H9 (cell line): ENCODE data around the gene ARID1B. TPM values are rescaled to one million over a fixed set of nuclear protein-coding genes. Genes with fewer than 3 reads are reported as not detected.

Experiments used
- DNase-seq: peaks from one replicate; pipeline ENCODE4 v3.0.0-alpha.2; 2017
- H2AFZ ChIP-seq: one replicate; pipeline ENCODE4 v1.6.1; 2013; ENCODE audit warnings: mild to moderate bottlenecking, low read length, control low read depth, moderate library complexity
- H2AK5ac ChIP-seq: 2 replicates; pipeline ENCODE4 v1.6.1; 2013; ENCODE audit warnings: low read length, control low read depth, mixed read lengths; ENCODE audit not compliant: insufficient read length
- H2BK120ac ChIP-seq: one replicate; pipeline ENCODE4 v1.6.1; 2013; ENCODE audit warnings: low read depth, mild to moderate bottlenecking, low read length, control low read depth, inconsistent platforms; ENCODE audit not compliant: poor library complexity, severe bottlenecking
- H2BK12ac ChIP-seq: 2 replicates; pipeline ENCODE4 v1.6.1; 2013; ENCODE audit warnings: low read length, control low read depth, mixed read lengths, low read depth; ENCODE audit not compliant: insufficient read length
- H2BK15ac ChIP-seq: 2 replicates; pipeline ENCODE4 v1.6.1; 2013; ENCODE audit warnings: low read depth, low read length, control low read depth
- H2BK20ac ChIP-seq: one replicate; pipeline ENCODE4 v1.6.1; 2013; ENCODE audit warnings: low read depth, mild to moderate bottlenecking, low read length, control low read depth, inconsistent platforms; ENCODE audit not compliant: poor library complexity, severe bottlenecking
- H2BK5ac ChIP-seq: 2 replicates; pipeline ENCODE4 v1.6.1; 2013; ENCODE audit warnings: low read length, control low read depth, mixed read lengths; ENCODE audit not compliant: insufficient read length
- H3K14ac ChIP-seq: 2 replicates; pipeline ENCODE4 v1.6.1; 2013; ENCODE audit warnings: low read length, control low read depth; ENCODE audit not compliant: insufficient read depth
- H3K18ac ChIP-seq: 2 replicates; pipeline ENCODE4 v1.6.1; 2013; ENCODE audit warnings: low read depth, mild to moderate bottlenecking, mixed read lengths, low read length, control low read depth; ENCODE audit not compliant: insufficient read length
- H3K23ac ChIP-seq: 2 replicates; pipeline ENCODE4 v1.6.1; 2013; ENCODE audit warnings: low read length, control low read depth, mixed read lengths, low read depth; ENCODE audit not compliant: insufficient read length
- H3K23me2 ChIP-seq: 2 replicates; pipeline ENCODE4 v1.6.1; 2013; ENCODE audit warnings: low read depth, mild to moderate bottlenecking, mixed read lengths, low read length, control low read depth; ENCODE audit not compliant: insufficient read length, poor library complexity, severe bottlenecking
- H3K27ac ChIP-seq: 2 replicates; pipeline ENCODE4 v1.5.1; 2013; ENCODE audit warnings: low read length, control low read depth, mixed read lengths, low read depth; ENCODE audit not compliant: insufficient read length
- H3K27me3 ChIP-seq: 2 replicates; pipeline ENCODE4 v1.6.1; 2013; ENCODE audit warnings: low read length, control low read depth, inconsistent platforms; ENCODE audit not compliant: insufficient read depth
- H3K4ac ChIP-seq: 2 replicates; pipeline ENCODE4 v1.6.1; 2013; ENCODE audit warnings: low read depth, mild to moderate bottlenecking, control low read depth, inconsistent platforms, low read length, moderate library complexity
- H3K4me1 ChIP-seq: 2 replicates; pipeline ENCODE4 v1.6.1; 2013; ENCODE audit warnings: low read length, control low read depth, inconsistent platforms; ENCODE audit not compliant: insufficient read depth
- H3K4me2 ChIP-seq: 2 replicates; pipeline ENCODE4 v1.6.1; 2013; ENCODE audit warnings: low read length, control low read depth, mixed read lengths; ENCODE audit not compliant: insufficient read length, insufficient read depth
- H3K56ac ChIP-seq: 2 replicates; pipeline ENCODE4 v1.6.1; 2013; ENCODE audit warnings: low read depth, mild to moderate bottlenecking, mixed read lengths, low read length, control low read depth; ENCODE audit not compliant: insufficient read length
- H3K79me1 ChIP-seq: 2 replicates; pipeline ENCODE4 v1.6.1; 2013; ENCODE audit warnings: low read depth, mild to moderate bottlenecking, moderate library complexity, low read length, control low read depth, inconsistent platforms; ENCODE audit not compliant: insufficient read depth, poor library complexity, severe bottlenecking
- H3K79me2 ChIP-seq: 2 replicates; pipeline ENCODE4 v1.6.1; 2013; ENCODE audit warnings: low read length, control low read depth, inconsistent platforms; ENCODE audit not compliant: insufficient read depth
- H3K9ac ChIP-seq: 2 replicates; pipeline ENCODE4 v1.6.1; 2013; ENCODE audit warnings: low read length, control low read depth, mixed read lengths; ENCODE audit not compliant: insufficient read length; ENCODE audit errors: extremely low read depth
- H3K9me3 ChIP-seq: one replicate; pipeline ENCODE4 v1.6.1; 2013; ENCODE audit warnings: low read depth, low read length, inconsistent platforms; ENCODE audit not compliant: control insufficient read depth
- H3T11ph ChIP-seq: one replicate; pipeline ENCODE4 v1.6.1; 2013; ENCODE audit warnings: mild to moderate bottlenecking, low read length, control low read depth, inconsistent platforms
- H4K20me1 ChIP-seq: one replicate; pipeline ENCODE4 v1.6.1; 2013; ENCODE audit not compliant: control insufficient read depth, insufficient read length, insufficient read depth
- H4K5ac ChIP-seq: 2 replicates; pipeline ENCODE4 v1.6.1; 2013; ENCODE audit warnings: low read depth, mild to moderate bottlenecking, mixed read lengths, low read length, control low read depth; ENCODE audit not compliant: insufficient read length
- H4K8ac ChIP-seq: replicated peaks from 2 replicates; pipeline ENCODE4 v1.6.1; 2013; ENCODE audit warnings: low read length, control low read depth, mixed read lengths, low read depth; ENCODE audit not compliant: insufficient read length
- H4K91ac ChIP-seq: 2 replicates; pipeline ENCODE4 v1.6.1; 2013; ENCODE audit warnings: low read depth, mild to moderate bottlenecking, moderate library complexity, mixed read lengths, low read length, control low read depth; ENCODE audit not compliant: insufficient read length
- H3K27ac Mint-ChIP-seq, 3 experiments: 2 replicates in 2 of 3; 3 replicates in 1 of 3; pipeline ENCODE4 v1.8.0; 2020 to 2021; ENCODE audit warnings: mixed read lengths in 3 of 3, mild to moderate bottlenecking in 1 of 3, moderate library complexity in 1 of 3
- H3K27me3 Mint-ChIP-seq: 2 replicates; pipeline ENCODE4 v1.8.0; 2021; ENCODE audit warnings: low read depth, mild to moderate bottlenecking, moderate library complexity, mixed read lengths
- H3K36me3 Mint-ChIP-seq, 3 experiments: 2 replicates in 2 of 3; 3 replicates in 1 of 3; pipeline ENCODE4 v1.8.0; 2020 to 2021; ENCODE audit warnings: low read depth in 3 of 3, mixed read lengths in 3 of 3; ENCODE audit not compliant: insufficient read depth in 1 of 3
- H3K4me1 Mint-ChIP-seq, 2 experiments: 2 replicates each; pipeline ENCODE4 v1.8.0; 2020; ENCODE audit warnings: mixed read lengths in 2 of 2
- H3K4me3 Mint-ChIP-seq, 2 experiments: 2 replicates in 1 of 2; 3 replicates in 1 of 2; pipeline ENCODE4 v1.8.0; 2020 to 2021; ENCODE audit warnings: mild to moderate bottlenecking in 2 of 2, mixed read lengths in 2 of 2, moderate library complexity in 1 of 2
- H3K9me3 Mint-ChIP-seq, 2 experiments: 2 replicates in 1 of 2; 3 replicates in 1 of 2; pipeline ENCODE4 v1.8.0; 2020; ENCODE audit warnings: mild to moderate bottlenecking in 2 of 2, mixed read lengths in 2 of 2, moderate library complexity in 1 of 2
- WGBS: extraction: QIAGEN DNeasy Blood & Tissue Kit; methylation state at CpG from one replicate; pipeline ENCODE4 v1.1.7; 2013; ENCODE audit warnings: missing lambda C conversion rate, low lambda C conversion rate, mixed read lengths; ENCODE audit not compliant: insufficient read length; ENCODE audit errors: extremely low coverage; 5-methylcytosine and 5-hydroxymethylcytosine counted together
- total RNA-seq: library from RNA; stranded (reverse); gene quantifications from 2 replicates; pipeline ENCODE4 v1.2.1, GENCODE V29; 2021
- TF ChIP-seq, protein P1 (sequence below): fragments of 200-600 bp; sonication (generic); conservative IDR thresholded peaks from 3 replicates; pipeline ENCODE4 v1.8.0; 2021; ENCODE audit warnings: antibody characterized with exemption, mild to moderate bottlenecking

ARID1B gene
- total RNA-seq, 1 experiment from 2014 or later = 88.2 TPM

DNA sequence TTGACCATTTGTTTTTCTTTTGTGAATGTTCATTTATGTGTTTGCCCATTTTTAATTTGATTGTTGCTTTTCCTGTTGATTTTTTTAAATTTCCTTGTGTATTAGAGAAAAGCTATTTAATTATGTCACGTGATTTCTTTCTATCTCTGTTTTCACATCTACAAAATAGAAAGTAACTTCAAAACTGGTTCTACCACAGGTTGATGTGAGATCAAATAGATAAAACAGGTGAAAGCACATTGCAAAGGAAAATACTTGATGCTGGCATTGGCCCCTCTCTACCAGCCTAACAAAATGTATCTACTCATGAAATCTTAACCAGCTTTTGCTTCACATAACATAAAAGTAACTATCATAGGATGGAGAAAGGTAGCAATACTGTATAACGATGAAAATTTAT is 416.9 kb downstream of the ARID1B start:
- no peak overlapping the region for H3T11ph ChIP-seq
- peaks cover 34 to 67% (median 63%) of the 10 kb centered on the region in 3 experiments for H3K36me3 Mint-ChIP-seq
- H3K18ac ChIP-seq = no peak overlapping the region
- H3K23ac ChIP-seq = no peak overlapping the region
- H3K27me3 ChIP-seq = no peaks in the 10 kb centered on the region
- H4K8ac ChIP-seq = no peak overlapping the region
- H2BK120ac ChIP-seq = no peak overlapping the region
- TF ChIP-seq, protein P1, sequence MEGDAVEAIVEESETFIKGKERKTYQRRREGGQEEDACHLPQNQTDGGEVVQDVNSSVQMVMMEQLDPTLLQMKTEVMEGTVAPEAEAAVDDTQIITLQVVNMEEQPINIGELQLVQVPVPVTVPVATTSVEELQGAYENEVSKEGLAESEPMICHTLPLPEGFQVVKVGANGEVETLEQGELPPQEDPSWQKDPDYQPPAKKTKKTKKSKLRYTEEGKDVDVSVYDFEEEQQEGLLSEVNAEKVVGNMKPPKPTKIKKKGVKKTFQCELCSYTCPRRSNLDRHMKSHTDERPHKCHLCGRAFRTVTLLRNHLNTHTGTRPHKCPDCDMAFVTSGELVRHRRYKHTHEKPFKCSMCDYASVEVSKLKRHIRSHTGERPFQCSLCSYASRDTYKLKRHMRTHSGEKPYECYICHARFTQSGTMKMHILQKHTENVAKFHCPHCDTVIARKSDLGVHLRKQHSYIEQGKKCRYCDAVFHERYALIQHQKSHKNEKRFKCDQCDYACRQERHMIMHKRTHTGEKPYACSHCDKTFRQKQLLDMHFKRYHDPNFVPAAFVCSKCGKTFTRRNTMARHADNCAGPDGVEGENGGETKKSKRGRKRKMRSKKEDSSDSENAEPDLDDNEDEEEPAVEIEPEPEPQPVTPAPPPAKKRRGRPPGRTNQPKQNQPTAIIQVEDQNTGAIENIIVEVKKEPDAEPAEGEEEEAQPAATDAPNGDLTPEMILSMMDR = no peak
- H3K14ac ChIP-seq = no peak overlapping the region
- H3K4me1 Mint-ChIP-seq = peaks cover 4 to 13% of the 10 kb centered on the region in 2 experiments
- H4K91ac ChIP-seq = no peak overlapping the region
- no peak overlapping the region for H2BK20ac ChIP-seq
- H3K4ac ChIP-seq = no peak overlapping the region
- no peak overlapping the region for H2BK12ac ChIP-seq
- no peak overlapping the region for H2BK15ac ChIP-seq
- no peaks in the 10 kb centered on the region for H3K79me2 ChIP-seq
- H3K9me3 ChIP-seq = no peaks in the 10 kb centered on the region
- H3K9ac ChIP-seq = no peak overlapping the region
- no peak overlapping the region for H3K4me2 ChIP-seq
- no peak overlapping the region for H4K5ac ChIP-seq
- no peaks in the 10 kb centered on the region for H3K79me1 ChIP-seq
- no peak for DNase-seq
- no peak overlapping the region for H2AFZ ChIP-seq
- H2AK5ac ChIP-seq = no peak overlapping the region
- no peaks in the 10 kb centered on the region; the same call in 1 of the 2 replicates for H3K4me1 ChIP-seq
- no peaks in the 10 kb centered on the region for H3K23me2 ChIP-seq
- no peak overlapping the region for H3K56ac ChIP-seq
- no peaks in the 10 kb centered on the region for H3K27me3 Mint-ChIP-seq
- H3K27ac Mint-ChIP-seq = no peak overlapping the region; a peak in 1 of 7 replicates
- H3K27ac ChIP-seq = no peak overlapping the region
- no peak overlapping the region for H3K4me3 Mint-ChIP-seq
- H4K20me1 ChIP-seq = peaks cover 3% of the 10 kb centered on the region
- WGBS = no CpG with 5 or more reads among the region's 2 CpGs
- no peak overlapping the region for H2BK5ac ChIP-seq
- H3K9me3 Mint-ChIP-seq = no peaks in the 10 kb centered on the region
